K562 (cell line): ENCODE results near the gene GALNS. TPM values are rescaled to one million over a fixed set of nuclear protein-coding genes. Genes with fewer than 3 reads are reported as not detected.

Experiments used
- CREB1 ChIP-seq, 2 experiments: sonication (generic) in 1 of 2; formaldehyde crosslinking in 1 of 2; IDR thresholded peaks; 2 replicates each; pipeline versions ENCODE4 v1.6.1 to v1.8.0; 2012 to 2022; ENCODE audit warnings: inconsistent platforms in 1 of 2, mild to moderate bottlenecking in 1 of 2, missing genetic modification reagents in 1 of 2, moderate library complexity in 1 of 2
- CXXC5 ChIP-seq: fragments of 250-450 bp; sonication (Bioruptor Pico); IDR thresholded peaks from 2 replicates; pipeline ENCODE4 v1.8.0; 2022; ENCODE audit warnings: inconsistent platforms, mild to moderate bottlenecking, moderate library complexity
- ELF4 ChIP-seq: fragments of 450-650 bp; formaldehyde crosslinking; IDR thresholded peaks from 2 replicates; pipeline ENCODE4 v1.4.0; 2022; ENCODE audit warnings: missing genetic modification characterization
- FOXP1 ChIP-seq: sonication (generic); formaldehyde crosslinking; IDR thresholded peaks from 2 replicates; pipeline ENCODE4 v1.8.0; 2022; ENCODE audit warnings: mild to moderate bottlenecking, missing genetic modification reagents
- OTX1 ChIP-seq: fragments of 450-650 bp; formaldehyde crosslinking; IDR thresholded peaks from 2 replicates; pipeline ENCODE4 v1.4.0; 2022; ENCODE audit warnings: mild to moderate bottlenecking
- REST ChIP-seq, 2 experiments: fragments of 450-650 bp; formaldehyde crosslinking in 1 of 2; IDR thresholded peaks; 2 replicates each; pipeline versions ENCODE4 v1.4.0 to v1.6.1; 2014 to 2020; ENCODE audit warnings: mild to moderate bottlenecking in 2 of 2, borderline replicate concordance in 1 of 2, low read depth in 1 of 2
- SAFB ChIP-seq: fragments of 200-400 bp; formaldehyde crosslinking; IDR thresholded peaks from 2 replicates; pipeline ENCODE4 v1.6.1; 2017; ENCODE audit warnings: low read depth, low read length, borderline replicate concordance
- SIN3A ChIP-seq, 2 experiments: fragments of 150-350 bp in 1 of 2; IDR thresholded peaks; 2 replicates each; pipeline ENCODE4 v1.6.1; 2011 to 2016; ENCODE audit warnings: borderline replicate concordance in 2 of 2, low read depth in 2 of 2, low read length in 2 of 2, mild to moderate bottlenecking in 2 of 2, moderate library complexity in 2 of 2; ENCODE audit not compliant: control insufficient read depth in 1 of 2
- ZNF184 ChIP-seq: sonication (generic); formaldehyde crosslinking; IDR thresholded peaks from 2 replicates; pipeline ENCODE4 v1.5.0; 2020; ENCODE audit warnings: missing genetic modification reagents
- ZNF592 ChIP-seq: fragments of 450-650 bp; IDR thresholded peaks from 2 replicates; pipeline ENCODE4 v1.6.1; 2017; ENCODE audit warnings: antibody characterized with exemption, mild to moderate bottlenecking
- polyA plus RNA-seq, 8 experiments: library from polyadenylated mRNA; depleted of rRNA in 4 of 8; stranded (reverse) in 5 of 8; unstranded in 3 of 8; fragments of >200 nt; fragmentation: Nextera tagmentation in 2 of 8; fragmentation: Illumina TruSeq in 1 of 8; extraction: Ambion mirVana in 2 of 8; extraction: Trizol in 1 of 8; gene quantifications; 2 replicates each; pipeline versions ENCODE4 v1.2.1 to v1.2.3, GENCODE V29; 2011 to 2014; ENCODE audit warnings: inconsistent platforms in 1 of 8, missing spikeins in 1 of 8
- total RNA-seq, 7 experiments: library from RNA; depleted of rRNA in 6 of 7; stranded (reverse); fragments of >200 nt in 6 of 7; fragmentation: Illumina TruSeq in 2 of 7; extraction: Trizol in 2 of 7; gene quantifications; 2 replicates each; pipeline versions ENCODE4 v1.2.1 to v1.2.3, GENCODE V29; 2011 to 2021; ENCODE audit warnings: low replicate concordance in 1 of 7
- TF ChIP-seq, protein P1 (sequence below): fragments of 450-650 bp; formaldehyde crosslinking; IDR thresholded peaks from 2 replicates; pipeline ENCODE4 v1.4.0; 2020; ENCODE audit warnings: mild to moderate bottlenecking, moderate library complexity

The GALNS gene
- total and polyA plus RNA-seq, 9 of the 15 experiments (the other 6 are each of a cell fraction or from before 2014, with no cell fraction given): 0.38 to 13.2 (median 4.3) TPM

- peak; percentile 36 to 87; a peak in 2 of 4 replicates for TF ChIP-seq SIN3A (IDR thresholded peaks at IDR 0.05; ENCODE audit: borderline replicate concordance in 2 of 2, control insufficient read depth in 1 of 2, low read depth in 2 of 2, low read length in 2 of 2)
- peak; percentile 77; the same call in 1 of the 2 replicates for TF ChIP-seq ELF4 (CRISPR knock-in tag)
- 0 out of 2 replicates have a peak, but pooled peaks have one; percentile 24 for TF ChIP-seq SAFB
- peak; percentile 4; the same call in 1 of the 2 replicates for TF ChIP-seq FOXP1 (CRISPR knock-in tag)
- 0 out of 2 replicates have a peak, but pooled peaks have one; percentile 11 for TF ChIP-seq OTX1 (CRISPR knock-in tag)
- TF ChIP-seq CXXC5 (CRISPR knock-in tag): peak; percentile 60
- TF ChIP-seq ZNF184: no peak
- 0 out of 2 replicates have a peak, but pooled peaks have one; percentile 41 for TF ChIP-seq ZNF592
- TF ChIP-seq, protein P1, sequence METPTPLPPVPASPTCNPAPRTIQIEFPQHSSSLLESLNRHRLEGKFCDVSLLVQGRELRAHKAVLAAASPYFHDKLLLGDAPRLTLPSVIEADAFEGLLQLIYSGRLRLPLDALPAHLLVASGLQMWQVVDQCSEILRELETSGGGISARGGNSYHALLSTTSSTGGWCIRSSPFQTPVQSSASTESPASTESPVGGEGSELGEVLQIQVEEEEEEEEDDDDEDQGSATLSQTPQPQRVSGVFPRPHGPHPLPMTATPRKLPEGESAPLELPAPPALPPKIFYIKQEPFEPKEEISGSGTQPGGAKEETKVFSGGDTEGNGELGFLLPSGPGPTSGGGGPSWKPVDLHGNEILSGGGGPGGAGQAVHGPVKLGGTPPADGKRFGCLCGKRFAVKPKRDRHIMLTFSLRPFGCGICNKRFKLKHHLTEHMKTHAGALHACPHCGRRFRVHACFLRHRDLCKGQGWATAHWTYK (CRISPR knock-in tag): peak; percentile 55; the same call in 1 of the 2 replicates
- peak; percentile 25; the same call in 1 of the 2 replicates for TF ChIP-seq REST (IDR thresholded peaks at IDR 0.05; ENCODE audit: borderline replicate concordance)
- no peak for TF ChIP-seq REST (CRISPR knock-in tag; IDR thresholded peaks at IDR 0.05; ENCODE audit: low read depth)
- TF ChIP-seq CREB1 (IDR thresholded peaks at IDR 0.05): peak; percentile 17; the same call in 1 of the 2 replicates
- no peak for TF ChIP-seq CREB1 (CRISPR knock-in tag; IDR thresholded peaks at IDR 0.05)
Observed at GRCh38 chr16:88810912-88811768, 45.6 kb downstream of the GALNS start (continued).
